Fibroblast of skin of right biceps (primary cell): ENCODE results near the gene AZU1.
A peak's percentile ranks its signal among the peaks of the same experiment; 100 is the strongest.

Experiments
- DNase-seq: peaks from one replicate; pipeline ENCODE4 v3.0.0-alpha.2; 2013

AZU1 gene

DNA sequence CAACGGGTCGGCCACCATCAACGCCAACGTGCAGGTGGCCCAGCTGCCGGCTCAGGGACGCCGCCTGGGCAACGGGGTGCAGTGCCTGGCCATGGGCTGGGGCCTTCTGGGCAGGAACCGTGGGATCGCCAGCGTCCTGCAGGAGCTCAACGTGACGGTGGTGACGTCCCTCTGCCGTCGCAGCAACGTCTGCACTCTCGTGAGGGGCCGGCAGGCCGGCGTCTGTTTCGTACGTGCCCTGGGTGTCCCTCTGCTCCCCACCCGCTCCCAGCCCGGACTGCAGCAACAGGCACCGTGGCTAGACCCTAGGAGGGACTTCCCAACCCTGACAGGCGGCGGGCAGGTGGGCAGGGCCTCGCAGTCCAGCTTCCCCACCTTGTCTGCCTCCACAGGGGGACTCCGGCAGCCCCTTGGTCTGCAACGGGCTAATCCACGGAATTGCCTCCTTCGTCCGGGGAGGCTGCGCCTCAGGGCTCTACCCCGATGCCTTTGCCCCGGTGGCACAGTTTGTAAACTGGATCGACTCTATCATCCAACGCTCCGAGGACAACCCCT is 28.0 kb downstream of the AZU1 start:
- DNase-seq: no peak

GRCh38 chr19:858284-858683 is 30.6 kb downstream of the AZU1 start:
- DNase-seq: no peak

- DNase-seq: no peak
Observed at GRCh38 chr19:858868-859843, 31.5 kb downstream of the AZU1 start, which contains the start of gene CFD. Gene CFD (plus strand): TSS chr19:859664. CDS start chr19:859690, 26 bp downstream.

- no peak for DNase-seq
Observed at GRCh38 chr19:861141-861755, 33.6 kb downstream of the AZU1 start.

DNA sequence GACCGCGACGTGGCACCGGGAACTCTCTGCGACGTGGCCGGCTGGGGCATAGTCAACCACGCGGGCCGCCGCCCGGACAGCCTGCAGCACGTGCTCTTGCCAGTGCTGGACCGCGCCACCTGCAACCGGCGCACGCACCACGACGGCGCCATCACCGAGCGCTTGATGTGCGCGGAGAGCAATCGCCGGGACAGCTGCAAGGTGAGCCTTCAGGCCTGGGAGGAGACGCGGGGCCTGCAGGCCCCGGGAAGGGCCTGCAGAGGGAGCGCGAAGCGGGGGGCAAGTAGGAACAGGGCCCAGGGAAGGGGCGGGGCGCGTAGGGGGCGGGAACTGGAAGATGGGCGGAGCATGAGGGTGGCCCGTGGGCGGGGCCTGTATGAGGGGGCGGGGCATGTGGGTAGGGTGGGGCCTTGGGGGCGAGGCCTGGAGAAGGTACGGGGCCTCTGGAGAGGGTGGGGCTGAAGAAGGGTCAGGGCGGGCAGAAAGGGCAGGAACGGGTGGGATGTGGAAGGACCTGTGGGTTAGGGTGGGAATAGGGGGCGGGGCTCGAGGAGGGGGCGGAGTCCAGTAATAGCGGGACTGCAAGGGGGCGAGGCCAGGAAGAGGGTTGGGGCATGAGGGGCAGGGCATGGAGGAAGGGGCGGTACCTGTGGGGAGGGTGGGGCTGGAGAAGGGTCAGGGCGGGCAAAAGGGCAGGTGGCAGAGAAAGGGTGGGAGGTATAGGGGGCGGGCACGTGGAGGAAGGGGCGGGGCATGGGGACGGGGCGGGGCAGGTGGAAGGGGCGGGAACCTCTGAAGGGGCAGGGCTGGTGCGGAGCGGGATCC is 34.3 kb downstream of the AZU1 start:
- DNase-seq: peak; percentile 29

DNA sequence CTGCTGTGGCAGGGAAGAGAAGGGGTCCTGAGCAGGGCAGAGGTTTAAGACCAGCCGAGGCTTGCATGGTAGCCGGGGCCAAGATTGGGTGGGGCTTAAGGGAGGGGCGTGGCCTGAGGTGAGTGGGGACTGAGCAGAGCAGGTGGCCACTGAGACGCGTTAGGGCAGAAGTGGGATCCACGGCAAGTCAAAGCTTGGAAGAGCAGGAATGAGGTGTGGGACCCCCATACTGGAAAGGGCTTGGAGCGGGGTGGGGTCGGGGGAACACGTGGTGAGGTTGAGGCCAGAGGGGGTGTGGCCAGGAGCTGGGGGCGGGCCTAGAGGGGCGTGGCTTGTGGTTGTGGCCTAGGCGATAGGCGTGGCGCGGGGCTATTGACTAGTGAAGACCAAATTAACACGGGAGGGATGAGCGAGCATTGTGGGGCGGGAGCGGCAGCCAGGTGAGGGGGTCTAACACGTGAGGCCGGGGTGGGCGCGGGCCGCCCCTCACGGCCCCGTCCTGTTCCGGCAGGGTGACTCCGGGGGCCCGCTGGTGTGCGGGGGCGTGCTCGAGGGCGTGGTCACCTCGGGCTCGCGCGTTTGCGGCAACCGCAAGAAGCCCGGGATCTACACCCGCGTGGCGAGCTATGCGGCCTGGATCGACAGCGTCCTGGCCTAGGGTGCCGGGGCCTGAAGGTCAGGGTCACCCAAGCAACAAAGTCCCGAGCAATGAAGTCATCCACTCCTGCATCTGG is 35.1 kb downstream of the AZU1 start:
- peak; percentile 51 for DNase-seq

DNA sequence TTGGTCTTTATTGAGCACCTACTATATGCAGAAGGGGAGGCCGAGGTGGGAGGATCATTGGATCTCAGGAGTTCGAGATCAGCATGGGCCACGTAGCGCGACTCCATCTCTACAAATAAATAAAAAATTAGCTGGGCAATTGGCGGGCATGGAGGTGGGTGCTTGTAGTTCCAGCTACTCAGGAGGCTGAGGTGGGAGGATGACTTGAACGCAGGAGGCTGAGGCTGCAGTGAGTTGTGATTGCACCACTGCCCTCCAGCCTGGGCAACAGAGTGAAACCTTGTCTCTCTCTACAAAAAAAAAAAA is 35.6 kb downstream of the AZU1 start:
- DNase-seq: no peak

- no peak for DNase-seq
Observed at GRCh38 chr19:866769-867300, 39.2 kb downstream of the AZU1 start.

GRCh38 chr19:867301-867793 is 39.7 kb downstream of the AZU1 start:
- no peak for DNase-seq

GRCh38 chr19:867855-868457 is 40.3 kb downstream of the AZU1 start:
- DNase-seq: no peak

DNA sequence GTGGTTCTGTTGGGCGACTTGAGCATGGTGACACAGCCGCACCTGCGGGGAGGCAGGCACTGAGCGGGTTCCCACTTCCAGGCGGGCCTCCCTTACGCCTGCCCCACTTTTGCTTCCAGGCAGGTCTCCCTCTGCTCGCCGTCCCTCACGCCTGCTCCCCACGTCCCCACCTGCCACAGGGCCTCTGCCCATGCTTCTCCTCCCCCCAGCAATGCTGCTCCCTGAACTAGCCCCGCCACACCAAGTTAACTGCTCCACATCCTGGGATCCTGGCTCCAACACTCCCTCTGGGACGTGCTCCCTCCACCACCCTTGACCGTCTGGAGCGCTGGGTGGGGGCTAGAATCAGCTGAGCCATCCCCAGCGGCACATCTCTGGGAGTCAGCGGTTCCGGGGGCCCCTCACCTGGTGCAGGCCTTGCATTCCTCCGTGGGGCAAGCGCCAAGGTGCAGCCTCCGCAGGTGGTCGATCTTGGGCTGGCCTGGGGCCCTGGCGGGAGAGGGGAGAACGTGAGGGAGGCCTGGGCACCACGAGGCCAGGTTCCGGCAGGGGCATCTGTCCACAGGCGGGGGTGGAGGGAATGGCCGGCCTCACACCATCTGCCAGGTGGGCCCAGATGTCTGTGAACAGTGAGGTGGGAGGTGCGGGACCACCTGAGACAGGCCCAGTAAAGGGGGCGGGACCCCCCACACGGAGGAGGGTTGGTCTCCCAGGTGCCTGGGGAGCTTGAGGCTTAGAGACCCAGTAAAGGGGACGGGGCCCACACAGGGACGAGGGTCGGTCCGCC is 41.0 kb downstream of the AZU1 start:
- DNase-seq: no peak

- DNase-seq: peak; percentile 97
Observed at GRCh38 chr19:869245-870177, 41.9 kb downstream of the AZU1 start.

GRCh38 chr19:870314-870713 is 42.7 kb downstream of the AZU1 start:
- no peak for DNase-seq

GRCh38 chr19:870963-871401 is 43.3 kb downstream of the AZU1 start:
- no peak for DNase-seq

- no peak for DNase-seq
Observed at GRCh38 chr19:871446-872265, 44.0 kb downstream of the AZU1 start.

DNA sequence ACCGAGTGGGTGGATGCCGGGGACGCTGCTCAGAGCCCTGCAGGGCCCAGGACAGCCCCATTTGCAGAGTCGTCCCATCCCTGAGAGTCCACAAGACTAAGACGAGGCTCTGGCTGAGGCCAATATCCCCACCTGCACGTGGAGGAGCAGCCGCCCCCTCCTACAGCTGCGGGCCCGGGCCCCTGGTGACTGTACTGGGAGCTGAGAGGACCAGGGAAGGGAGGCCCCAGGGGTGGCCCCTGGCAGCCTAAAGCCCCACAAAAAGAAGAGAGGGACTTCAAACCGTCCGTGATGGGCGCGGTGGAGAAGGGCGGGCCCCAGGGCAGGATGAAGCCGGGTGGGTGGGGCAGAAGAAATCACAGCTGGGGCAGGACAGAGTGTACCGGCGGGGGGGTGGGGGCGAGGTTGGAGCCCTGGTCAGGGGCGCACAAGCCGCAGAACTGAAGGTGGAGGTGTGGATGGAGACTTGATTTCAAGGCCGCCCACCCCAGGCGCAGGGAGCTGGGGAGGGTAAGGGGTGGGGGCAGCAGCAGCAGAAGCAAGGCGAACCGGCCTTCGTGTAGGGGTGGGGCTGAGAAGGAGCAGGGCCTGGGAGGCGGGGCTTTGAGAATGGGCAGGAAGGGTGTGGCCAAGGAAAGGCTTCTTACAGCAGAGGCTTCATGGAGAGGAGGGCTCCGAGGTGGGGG is 44.8 kb downstream of the AZU1 start:
- DNase-seq: peak; percentile 79

DNA sequence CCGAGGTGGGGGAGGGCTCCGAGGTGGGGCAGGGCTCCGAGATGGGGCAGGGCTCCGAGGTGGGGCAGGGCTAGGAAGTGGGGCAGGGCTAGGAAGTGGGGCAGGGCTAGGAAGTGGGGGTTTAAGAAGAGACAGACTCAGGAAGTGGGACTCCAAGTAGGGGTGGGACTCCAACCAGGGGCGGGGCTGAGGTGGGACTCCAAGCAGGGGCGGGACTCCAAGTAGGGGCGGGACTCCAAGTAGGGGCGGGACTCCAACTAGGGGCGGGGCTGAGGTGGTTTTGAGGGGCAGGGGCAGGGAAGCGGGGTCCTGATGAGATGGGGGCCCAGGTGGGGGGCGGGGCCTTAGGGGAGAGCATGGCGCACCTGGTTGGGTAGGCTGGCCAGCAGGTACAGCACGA is 45.4 kb downstream of the AZU1 start:
- peak; percentile 73 for DNase-seq

GRCh38 chr19:873561-874041 is 46.0 kb downstream of the AZU1 start:
- no peak for DNase-seq
